GM18520 (cell line): Measurements from ENCODE around the gene ZNF836.
A peak's percentile ranks its signal among the peaks of the same experiment; 100 is the strongest.
"Not testable (repeated sequence)": the region's sequence is repeated elsewhere in the genome, so short reads cannot be mapped to it uniquely, and the experiment has no call there.

ENCODE experiments used
- ATAC-seq: cut with Tn5 transposase; IDR thresholded peaks from one replicate; pipeline ENCODE4 v1.9.1; 2021; ENCODE audit not compliant: unreplicated experiment

The ZNF836 gene

DNA sequence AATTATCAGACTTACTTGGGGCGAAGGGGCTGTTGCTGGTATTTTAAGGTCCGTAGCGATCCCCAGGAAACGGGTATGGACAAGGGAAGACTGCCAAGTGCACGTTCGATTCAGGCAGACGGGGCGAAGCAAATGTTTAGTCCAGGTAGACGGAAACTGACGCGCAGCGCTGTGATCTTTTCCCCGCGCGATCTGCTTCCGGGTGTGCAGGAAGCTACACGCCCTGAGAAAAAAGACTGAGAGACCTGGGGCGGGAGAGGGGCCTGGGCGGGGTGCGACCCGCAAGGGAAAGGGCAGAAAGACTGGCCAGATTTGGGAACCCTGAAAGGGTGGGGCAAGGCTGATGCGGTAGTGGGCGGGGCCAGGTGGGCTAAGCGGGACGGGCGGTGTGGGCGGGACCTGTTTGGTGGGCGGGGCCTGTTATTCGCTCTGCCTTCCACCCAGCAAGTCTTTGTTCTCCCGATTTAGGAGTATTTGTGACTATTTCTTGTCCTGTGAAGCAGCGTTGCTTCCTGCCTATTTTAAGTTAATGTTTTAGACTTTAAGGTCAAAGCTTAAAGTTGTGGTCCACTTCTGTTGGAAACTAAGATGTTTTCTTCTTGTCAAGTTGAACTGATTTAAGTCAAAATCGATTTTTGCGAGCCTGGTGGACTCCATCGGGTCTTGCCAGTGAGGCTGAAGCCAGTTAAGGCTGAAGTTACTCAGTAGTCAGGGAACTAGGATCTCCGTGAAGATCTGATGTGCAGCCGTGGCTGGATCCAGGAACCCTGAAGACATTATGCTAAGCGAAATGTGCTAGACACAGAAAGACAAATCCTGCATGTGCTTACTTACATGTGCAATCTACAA is at the start of gene ZNF836:
Gene ZNF836 (minus strand): TSS at position 301 of the 849 bp plus-strand sequence. CDS start 3,549 bp downstream, outside the sequence.
- no peak for ATAC-seq

DNA sequence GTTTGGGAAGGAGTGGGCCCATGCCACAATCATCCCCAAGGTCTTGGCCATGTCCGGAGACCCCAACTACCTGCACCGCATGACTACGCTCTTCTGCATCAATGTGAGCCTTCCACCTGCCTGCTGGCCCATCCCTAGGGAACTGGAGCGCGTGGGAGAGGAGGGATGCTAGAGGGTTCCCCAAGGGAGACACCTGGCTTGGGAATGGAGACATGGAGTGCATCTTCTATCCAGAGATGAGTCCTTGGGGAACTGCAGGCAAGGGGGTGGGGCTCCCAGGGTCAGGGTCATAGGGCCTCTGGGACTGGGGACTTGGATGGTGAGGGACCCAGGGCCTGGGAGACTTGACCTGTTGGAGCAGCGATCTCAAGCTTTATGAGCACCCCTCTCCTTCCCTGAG is 49.6 kb upstream of the ZNF836 start:
- no peak for ATAC-seq

DNA sequence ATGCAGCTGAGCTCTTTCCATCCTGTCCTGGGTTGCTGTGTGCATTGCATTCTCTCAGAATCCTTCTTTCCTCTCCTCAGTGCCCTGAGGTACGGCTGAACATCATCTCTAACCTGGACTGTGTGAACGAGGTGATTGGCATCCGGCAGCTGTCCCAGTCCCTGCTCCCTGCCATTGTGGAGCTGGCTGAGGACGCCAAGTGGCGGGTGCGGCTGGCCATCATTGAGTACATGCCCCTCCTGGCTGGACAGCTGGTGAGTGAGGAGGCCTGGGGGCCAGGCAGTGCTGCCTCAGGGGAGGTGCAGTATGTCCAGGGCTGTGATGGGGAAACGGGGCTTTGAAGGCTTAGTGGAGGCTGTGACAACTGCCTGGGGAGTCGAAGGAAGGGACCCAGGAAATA is 48.2 kb upstream of the ZNF836 start:
- ATAC-seq, result no peak

DNA sequence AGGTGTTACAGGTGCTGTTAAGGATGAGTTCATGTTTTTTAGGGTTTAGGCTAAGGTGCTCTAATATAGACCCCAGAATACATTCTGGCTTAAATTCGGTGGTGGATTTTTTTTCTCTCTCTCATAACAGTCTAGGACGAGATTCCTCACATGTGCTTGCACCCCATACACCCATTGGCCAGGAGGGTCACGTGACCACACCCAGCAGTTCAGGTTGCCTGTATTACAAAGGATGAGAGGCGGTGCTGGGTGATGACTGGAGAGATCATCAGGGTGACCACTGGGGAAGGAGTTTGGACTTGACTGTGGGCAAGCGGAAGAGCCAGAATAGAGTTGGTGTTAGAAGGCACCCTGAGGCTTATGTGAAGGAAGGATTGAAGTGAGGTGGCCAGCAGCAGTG is 46.2 kb upstream of the ZNF836 start:
- no peak for ATAC-seq

DNA sequence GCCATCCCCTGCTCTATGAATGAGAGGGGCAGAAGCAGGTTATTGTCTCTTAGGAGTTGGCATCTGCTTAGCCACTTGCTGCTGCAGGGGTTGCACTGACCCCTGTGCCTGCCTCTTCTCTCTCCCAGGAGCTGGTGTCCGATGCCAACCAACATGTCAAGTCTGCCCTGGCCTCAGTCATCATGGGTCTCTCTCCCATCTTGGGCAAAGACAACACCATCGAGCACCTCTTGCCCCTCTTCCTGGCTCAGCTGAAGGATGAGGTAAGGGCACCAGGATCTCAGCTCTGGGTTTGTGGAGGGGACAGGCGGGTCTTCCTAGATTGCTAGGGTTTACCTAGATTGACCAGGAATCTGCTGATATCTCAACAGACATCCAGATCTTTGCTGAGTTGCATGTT is 45.0 kb upstream of the ZNF836 start:
- ATAC-seq, result no peak

DNA sequence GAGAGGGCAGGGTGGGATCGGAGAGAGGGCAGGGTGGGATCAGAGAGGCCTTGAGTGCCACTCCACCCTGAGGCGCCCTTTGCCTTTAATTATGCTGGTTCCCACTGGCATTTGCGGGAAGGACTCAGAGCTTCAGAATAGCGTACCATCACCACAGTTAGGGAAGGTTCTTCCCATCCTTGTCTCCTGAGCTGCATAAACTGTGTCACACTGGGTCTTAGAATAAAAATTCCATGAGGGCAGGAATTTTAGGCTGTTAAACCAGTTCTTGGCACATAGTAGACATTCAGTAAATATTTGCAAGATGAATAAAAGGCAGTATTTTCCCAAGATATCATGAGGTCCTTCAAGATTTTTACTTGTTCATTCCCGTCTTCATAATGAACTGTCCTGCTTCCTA is 42.8 kb upstream of the ZNF836 start:
- ATAC-seq, result no peak

DNA sequence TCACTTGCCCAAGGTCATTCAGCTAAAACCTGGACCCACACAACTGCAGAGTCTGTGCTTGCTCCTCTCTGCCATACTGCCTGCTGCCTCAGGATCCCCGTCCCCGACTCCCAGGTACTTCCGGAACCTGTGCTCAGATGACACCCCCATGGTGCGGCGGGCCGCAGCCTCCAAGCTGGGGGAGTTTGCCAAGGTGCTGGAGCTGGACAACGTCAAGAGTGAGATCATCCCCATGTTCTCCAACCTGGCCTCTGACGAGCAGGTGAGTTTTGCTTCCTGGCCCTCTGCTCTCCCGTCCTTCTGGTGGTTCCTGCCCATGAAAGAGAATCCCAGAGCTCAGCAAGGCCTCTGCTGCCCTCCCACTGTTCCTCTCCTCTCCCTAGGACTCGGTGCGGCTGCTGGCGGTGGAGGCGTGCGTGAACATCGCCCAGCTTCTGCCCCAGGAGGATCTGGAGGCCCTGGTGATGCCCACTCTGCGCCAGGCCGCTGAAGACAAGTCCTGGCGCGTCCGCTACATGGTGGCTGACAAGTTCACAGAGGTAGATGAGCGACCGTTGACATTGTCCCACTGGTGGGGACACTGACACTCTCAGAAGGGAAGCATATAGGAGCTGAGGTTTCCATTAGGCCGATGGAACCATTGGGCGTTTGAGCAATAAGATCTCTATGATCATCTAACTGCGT is 41.3 kb upstream of the ZNF836 start:
- no peak for ATAC-seq

DNA sequence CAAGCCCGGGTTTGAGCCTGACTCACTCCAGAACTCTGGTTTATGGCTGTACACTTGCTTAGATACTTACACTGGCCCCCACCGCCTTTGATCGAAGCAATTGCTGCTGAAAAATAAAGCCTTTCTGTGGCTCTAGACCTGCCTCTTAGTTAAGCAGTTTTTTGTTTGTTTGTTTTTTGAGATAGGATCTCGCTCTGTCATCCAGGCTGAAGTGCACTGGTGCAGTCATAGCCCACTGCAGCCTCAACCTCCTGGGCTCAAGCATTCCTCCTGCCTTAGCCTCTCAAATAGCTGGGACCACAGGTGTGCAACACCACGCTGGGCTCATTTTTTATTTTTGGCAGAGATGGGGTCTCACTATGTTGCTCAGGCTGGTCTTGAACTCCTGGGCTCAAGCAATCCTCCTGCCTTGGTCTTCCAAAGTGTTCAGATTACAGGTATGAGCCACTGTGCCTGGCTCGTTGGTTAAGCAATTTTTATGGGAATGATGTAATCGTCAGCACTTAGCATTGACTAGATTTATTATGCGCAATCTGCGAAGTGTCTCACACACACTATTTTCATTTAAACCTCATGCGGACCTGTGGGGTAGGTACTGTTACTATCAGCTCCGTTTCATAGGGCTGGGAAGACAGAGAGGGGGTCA is 40.6 kb upstream of the ZNF836 start:
- ATAC-seq, result no peak

DNA sequence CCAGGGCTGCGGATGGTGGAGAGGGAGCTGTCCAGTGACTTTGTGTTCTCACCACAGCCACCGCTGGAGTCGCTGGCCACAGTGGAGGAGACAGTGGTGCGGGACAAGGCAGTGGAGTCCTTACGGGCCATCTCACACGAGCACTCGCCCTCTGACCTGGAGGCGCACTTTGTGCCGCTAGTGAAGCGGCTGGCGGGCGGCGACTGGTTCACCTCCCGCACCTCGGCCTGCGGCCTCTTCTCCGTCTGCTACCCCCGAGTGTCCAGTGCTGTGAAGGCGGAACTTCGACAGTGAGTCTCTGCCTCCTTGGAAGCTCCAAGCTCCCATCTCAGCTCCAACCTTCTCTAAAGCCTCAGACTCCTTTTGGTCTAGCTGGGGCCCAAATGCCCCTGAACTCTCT is 39.8 kb upstream of the ZNF836 start:
- ATAC-seq, result no peak

DNA sequence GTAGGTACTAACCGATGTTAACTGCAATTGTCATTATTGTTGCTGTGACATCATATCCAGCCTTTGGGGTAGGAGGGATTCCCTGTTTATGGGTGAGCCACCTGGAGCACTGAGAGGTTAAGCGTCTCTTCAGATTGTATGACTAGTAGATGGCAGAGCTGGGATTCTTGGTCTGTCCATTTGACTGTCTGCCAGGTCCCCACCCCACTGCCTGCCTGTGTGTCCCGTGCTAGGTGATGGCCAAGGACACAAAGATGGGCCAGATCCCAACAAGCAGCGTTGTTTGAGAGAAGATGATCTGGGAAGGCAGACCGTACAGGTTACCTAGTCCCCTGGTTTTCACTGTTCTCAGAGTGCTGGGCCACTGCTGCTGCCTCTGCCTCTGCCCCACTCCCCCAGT is 35.1 kb upstream of the ZNF836 start:
- ATAC-seq, result no peak

DNA sequence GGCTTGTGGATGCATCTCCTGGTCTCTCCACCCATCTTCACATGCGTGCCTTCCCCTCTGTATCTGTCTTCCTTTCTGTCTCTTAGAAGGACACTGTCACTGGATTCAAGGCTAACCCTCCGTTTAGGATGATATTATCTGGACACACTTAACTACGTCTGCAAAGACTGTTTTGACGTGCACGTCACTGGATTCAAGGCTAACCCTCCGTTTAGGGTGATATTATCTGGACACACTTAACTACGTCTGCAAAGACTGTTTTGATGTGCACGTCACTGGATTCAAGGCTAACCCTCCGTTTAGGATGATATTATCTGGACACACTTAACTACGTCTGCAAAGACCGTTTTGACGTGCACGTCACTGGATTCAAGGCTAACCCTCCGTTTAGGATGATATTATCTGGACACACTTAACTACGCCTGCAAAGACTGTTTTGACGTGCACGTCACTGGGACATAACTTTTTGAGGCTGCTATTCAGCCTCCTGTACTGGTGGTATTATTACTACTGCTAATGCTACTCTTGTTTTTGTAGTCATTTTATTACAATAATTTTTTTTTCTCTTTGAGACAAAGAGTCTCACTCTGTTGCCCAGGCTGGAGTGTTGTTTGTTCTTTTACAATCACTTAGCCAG is 29.5 kb upstream of the ZNF836 start:
- not testable (repeated sequence) for ATAC-seq

DNA sequence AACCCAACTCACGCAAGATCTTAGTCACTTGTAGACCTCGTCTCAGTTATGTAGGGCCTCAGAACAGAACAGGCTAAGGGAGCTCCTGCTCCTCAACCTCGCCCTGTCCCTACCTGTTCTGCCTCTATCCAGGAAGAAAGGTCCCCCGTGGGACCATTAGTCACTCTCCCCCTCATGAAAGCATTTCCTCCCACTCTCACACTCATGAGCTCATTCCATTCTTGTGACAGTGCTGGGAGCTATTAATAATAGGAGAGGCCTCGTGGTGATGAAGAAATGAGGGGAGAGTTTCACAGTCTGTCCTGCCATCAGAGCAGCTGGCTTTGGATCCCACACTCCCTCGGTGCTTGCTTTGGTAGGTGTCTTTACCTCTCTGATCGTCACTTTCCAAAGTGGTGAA is 28.6 kb upstream of the ZNF836 start:
- ATAC-seq, result no peak

DNA sequence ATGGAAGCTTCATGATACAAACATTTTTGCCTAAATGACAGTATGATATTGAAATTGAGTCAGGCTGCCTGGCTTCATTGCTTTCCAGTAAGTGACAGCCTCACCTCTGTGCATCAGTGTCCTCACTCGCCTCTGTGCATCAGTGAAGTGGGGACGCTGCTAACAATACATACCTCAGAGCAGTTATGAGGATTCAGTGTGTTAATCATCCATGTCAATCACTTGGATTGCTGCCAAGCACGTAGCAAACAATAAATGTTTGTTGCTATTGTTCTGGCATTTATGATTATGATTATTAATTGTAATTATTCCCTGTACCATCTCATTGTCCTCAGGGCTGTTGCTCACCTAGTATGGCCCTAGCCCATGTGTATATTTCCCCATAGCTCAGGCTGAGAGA is 27.3 kb upstream of the ZNF836 start:
- no peak for ATAC-seq

DNA sequence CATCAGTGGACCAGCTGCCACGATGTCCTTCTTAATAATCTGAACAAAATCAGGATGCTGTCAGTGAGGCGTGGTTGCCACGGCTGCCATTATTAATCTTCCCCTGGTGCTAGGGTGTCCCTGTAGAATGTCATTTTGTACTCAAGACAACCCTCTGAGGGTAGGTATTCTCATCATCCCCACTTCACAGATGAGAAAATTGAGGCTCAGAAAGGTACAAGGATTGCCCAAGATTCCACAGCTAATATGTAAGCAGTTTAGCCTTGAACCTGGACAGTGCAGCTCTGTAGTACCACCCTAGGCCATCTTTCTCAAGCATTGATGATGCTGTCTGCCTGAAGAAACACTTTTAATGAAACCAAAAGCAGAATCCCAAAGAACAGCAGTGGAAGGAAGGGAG is 26.5 kb upstream of the ZNF836 start:
- no peak for ATAC-seq

DNA sequence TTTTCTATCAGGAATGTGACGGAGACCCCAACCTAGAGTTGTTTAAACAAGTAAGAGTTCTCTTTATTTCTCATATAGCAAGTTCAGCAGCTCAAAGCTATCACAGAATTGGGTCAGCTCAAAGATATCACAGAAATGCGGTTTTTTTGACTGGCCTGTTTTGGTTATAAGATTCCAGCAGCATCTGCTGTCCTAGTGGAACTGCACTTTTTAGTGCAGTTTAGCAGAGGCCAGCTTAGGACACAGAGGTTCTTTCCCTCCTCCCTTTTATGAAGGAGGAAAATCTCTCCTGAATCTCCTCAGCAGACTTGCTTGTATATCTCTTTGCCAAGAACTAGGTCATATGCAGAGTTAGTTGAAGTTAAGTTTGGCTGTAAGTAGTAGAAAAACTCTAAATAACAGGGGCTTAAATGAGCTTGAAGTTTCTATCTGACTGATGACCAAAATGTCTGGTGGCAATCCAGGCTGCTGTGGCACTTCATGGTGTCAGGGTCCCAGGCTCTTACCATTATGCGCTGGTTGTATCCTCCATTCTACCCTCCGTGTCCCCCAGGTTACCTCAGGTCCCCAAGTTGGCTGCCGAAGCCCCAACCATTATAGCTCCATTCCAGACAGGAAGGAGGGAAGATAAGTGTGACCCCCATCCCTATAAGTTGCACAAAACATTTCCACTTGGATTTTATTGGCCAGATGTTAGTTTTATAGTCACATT is 25.0 kb upstream of the ZNF836 start:
- ATAC-seq, result no peak

DNA sequence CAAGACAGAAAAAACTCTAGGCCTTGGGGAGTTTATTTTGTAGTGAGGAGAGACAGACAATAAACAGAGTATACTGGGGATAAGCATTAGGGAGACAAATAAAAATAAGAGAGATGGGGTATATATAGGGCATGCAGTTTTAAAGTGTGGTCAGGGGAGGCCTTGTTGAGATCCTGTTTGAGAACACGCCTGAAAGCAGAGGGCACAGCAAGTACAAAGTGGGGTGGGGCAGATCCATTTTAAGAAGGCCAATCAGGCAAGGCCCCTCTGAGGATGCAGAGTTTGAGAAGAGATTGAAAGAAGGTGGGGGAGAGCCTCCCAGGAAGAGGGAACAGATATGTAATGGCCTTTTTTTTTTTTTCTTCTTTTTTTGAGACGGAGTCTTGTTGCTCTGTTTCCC is 20.5 kb upstream of the ZNF836 start:
- no peak for ATAC-seq

DNA sequence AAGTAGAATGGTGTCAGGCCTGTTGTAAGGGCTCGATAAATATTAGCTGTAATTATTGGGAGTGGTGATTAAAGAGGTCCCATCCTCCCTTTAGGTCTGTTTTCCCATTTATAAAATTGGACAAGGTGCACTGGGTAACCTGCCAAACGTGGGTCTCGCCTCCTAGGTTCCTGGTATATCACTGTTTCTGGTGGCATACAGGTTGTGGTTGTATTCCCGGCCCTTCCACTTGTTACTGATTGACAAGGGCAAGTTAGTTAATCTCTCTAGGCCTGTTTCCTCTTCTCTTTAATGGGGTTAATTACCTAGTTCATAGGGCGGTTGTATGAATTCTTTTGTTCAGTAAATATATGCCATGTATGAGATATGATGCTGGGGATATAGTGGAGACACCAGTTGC is 20.0 kb upstream of the ZNF836 start:
- no peak for ATAC-seq

DNA sequence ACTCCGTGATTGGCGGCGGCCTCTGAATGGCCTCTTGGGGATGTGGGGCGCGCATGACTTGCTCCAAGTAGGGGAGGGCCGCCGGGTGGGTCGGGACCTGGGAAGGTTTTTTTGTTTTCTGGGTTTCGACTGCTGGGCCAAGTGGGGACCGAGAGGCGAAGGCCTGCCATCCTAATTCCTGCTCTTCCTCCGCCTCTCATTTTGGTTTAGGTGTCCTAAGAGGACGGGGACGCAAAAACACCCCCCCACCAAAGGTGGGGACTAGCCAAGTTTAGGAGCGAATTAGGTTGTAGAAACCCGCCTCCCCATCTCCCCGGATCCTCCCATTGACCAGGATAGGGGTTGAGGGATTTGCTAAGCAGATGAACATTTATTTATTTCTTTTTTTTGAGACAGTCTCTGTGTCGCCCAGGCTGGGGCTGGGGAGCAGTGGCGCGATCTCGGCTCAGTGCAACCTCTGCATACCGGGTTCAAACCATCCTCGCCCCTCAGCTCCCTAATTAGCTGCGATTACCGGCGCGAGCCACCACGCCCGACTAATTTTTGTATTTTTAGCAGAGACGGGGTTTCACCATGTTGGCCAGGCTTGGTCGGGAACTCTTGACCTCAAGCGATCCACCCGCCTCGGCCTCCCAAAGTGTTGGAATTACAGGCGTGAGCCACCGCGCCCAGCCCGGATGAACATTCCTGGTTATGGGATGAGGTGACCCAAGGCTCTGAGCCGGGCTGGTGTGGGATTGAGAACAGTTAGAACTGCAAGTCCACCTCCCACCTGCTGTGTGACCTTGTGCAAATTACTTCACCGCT is 19.3 kb upstream of the ZNF836 start:
- no peak for ATAC-seq

DNA sequence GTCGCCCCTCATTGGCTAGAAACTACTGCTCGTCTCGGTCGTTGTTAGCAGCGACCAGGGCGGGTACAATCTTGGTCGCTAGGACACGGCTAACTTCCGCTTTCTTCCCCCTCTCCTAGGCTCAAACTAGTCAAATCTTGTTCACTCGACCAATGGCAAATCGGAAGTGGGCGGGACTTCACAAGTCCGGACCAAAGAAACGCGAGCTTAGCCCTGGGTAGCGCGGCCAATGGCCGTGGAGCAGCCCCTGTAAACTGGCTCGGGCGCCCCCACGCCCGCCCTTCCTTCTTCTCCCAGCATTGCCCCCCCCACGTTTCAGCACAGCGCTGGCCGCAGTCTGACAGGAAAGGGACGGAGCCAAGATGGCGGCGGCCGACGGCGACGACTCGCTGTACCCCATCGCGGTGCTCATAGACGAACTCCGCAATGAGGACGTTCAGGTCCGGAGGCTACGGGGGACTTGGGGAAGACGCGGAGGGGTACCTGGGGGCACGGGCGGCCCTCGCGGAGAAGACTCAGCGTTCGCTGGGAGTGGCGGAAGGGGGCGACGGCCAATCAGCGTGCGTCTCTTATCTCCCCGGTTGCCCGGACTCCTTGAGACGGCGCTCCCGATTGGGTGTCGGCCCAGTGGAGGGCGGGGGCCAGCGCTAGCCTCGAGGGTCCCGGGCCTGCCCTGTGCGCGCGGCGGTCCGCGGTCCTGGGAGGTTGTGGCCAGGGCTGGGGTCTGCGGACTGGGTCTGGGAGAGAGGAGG is 18.5 kb upstream of the ZNF836 start, which contains the start of gene PPP2R1A:
Gene PPP2R1A (plus strand): TSS at position 318 of the 752 bp plus-strand sequence. CDS start 45 bp downstream, at position 363.
- peak; percentile 91 for ATAC-seq
